Smooth muscle cell (in vitro differentiated cells): ENCODE measurements around the gene PRORP. TPM values are rescaled to one million over a fixed set of nuclear protein-coding genes. Genes with fewer than 3 reads are reported as not detected.
"Not testable (repeated sequence)": the region's sequence is repeated elsewhere in the genome, so short reads cannot be mapped to it uniquely, and the experiment has no call there.

Source experiments
- DNase-seq: peaks from one replicate; lab custom pipeline; 2025; ENCODE audit not compliant: unreplicated experiment; lab: John Stamatoyannopoulos, UW
- H2AFZ ChIP-seq: fragments of 200-600 bp; sonication (generic); 2 replicates; pipeline ENCODE4 v1.6.0; 2016; ENCODE audit warnings: antibody characterized with exemption, low read depth, mild to moderate bottlenecking
- H3F3A ChIP-seq: fragments of 200-600 bp; sonication (generic); 2 replicates; pipeline ENCODE4 v1.6.0; 2017; ENCODE audit warnings: antibody characterized with exemption, low read depth
- H3K27ac ChIP-seq: fragments of 200-600 bp; sonication (generic); 2 replicates; pipeline ENCODE4 v1.5.1; 2016; ENCODE audit warnings: low read depth, mild to moderate bottlenecking
- H3K27me3 ChIP-seq: fragments of 200-600 bp; sonication (generic); 2 replicates; pipeline ENCODE4 v1.6.1; 2016; ENCODE audit warnings: low read depth, mild to moderate bottlenecking
- H3K36me3 ChIP-seq: fragments of 200-600 bp; sonication (generic); 2 replicates; pipeline ENCODE4 v1.5.1; 2016; ENCODE audit warnings: low read depth
- H3K4me1 ChIP-seq: fragments of 200-600 bp; sonication (generic); 2 replicates; pipeline ENCODE4 v1.5.1; 2016; ENCODE audit warnings: low read depth
- H3K4me2 ChIP-seq: fragments of 200-600 bp; sonication (generic); 2 replicates; pipeline ENCODE4 v1.6.0; 2016; ENCODE audit warnings: mild to moderate bottlenecking
- H3K4me3 ChIP-seq: fragments of 200-600 bp; sonication (generic); 2 replicates; pipeline ENCODE4 v1.5.1; 2016; ENCODE audit warnings: mild to moderate bottlenecking
- H3K79me2 ChIP-seq: fragments of 200-600 bp; sonication (generic); 2 replicates; pipeline ENCODE4 v1.6.0; 2016; ENCODE audit warnings: low read depth, mild to moderate bottlenecking
- H3K9ac ChIP-seq: fragments of 200-600 bp; sonication (generic); 2 replicates; pipeline ENCODE4 v1.6.0; 2016; ENCODE audit warnings: low read depth
- H3K9me3 ChIP-seq: fragments of 200-600 bp; sonication (generic); replicated peaks from 2 replicates; pipeline ENCODE4 v1.5.1; 2016; ENCODE audit warnings: low read depth
- H4K20me1 ChIP-seq: fragments of 200-600 bp; sonication (generic); 2 replicates; pipeline ENCODE4 v1.6.0; 2016; ENCODE audit warnings: low read depth
- CTCF ChIP-seq: fragments of 200-600 bp; sonication (generic); IDR thresholded peaks from 2 replicates; pipeline ENCODE4 v1.5.1; 2017; ENCODE audit warnings: borderline replicate concordance, mild to moderate bottlenecking, antibody characterized with exemption; ENCODE audit not compliant: insufficient read depth, poor library complexity, severe bottlenecking
- WGBS: methylation state at CpG from one replicate; pipeline ENCODE4 v1.1.7; 2016; ENCODE audit warnings: low lambda C conversion rate; 5-methylcytosine and 5-hydroxymethylcytosine counted together
- polyA plus RNA-seq: library from polyadenylated mRNA; unstranded; fragments of >200 nt; fragmentation: Nextera tagmentation; extraction: Ambion mirVana; gene quantifications from 2 replicates; pipeline ENCODE4 v1.2.1, GENCODE V29; 2016
- total RNA-seq: library from RNA; depleted of rRNA; stranded (reverse); fragments of >200 nt; gene quantifications from 2 replicates; pipeline ENCODE4 v1.2.3, GENCODE V29; 2014

Gene PRORP
- total and polyA plus RNA-seq, 2 experiments from 2014 or later: 17.6 to 29.1 TPM

DNA sequence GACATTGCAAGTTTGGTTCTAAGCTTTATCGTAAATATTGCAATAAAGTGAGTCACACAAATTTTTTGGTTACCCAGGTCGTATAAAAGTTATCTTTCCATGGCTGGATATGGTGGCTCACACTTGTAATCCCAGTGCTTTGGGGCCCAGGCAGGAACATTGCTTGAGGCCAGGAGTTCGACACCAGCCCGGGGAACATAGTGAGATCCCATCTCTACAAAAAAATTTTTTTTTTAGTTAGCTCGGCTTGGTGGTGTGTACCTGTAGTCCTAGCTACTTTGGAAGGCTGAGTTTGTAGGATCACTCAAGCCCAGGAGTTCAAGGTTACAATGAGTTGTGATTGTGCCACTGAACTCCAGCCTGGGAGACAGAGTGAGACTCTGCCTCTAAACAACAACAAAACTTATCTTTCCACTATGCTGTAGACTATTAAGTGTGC lies 24.4 kb downstream of the PRORP start:
- H3K4me1 ChIP-seq: no peaks in the 10 kb centered on the region
- H3K9ac ChIP-seq: no peak overlapping the region
- H3K27ac ChIP-seq: no peak overlapping the region
- no peak for DNase-seq
- no peak overlapping the region for H3K4me3 ChIP-seq
- no peaks in the 10 kb centered on the region for H3K9me3 ChIP-seq
- H4K20me1 ChIP-seq: no peaks in the 10 kb centered on the region
- no peaks in the 10 kb centered on the region for H3K36me3 ChIP-seq
- TF ChIP-seq CTCF: no peak
- no peak overlapping the region for H3K4me2 ChIP-seq
- WGBS: 87% methylated on average over 5 of the region's 5 CpGs
- H3F3A ChIP-seq: no peaks in the 10 kb centered on the region
- H3K27me3 ChIP-seq: no peaks in the 10 kb centered on the region
- no peak overlapping the region for H2AFZ ChIP-seq
- H3K79me2 ChIP-seq: no peaks in the 10 kb centered on the region

- TF ChIP-seq CTCF: no peak
- H3K9ac ChIP-seq: no peak overlapping the region
- no peaks in the 10 kb centered on the region for H3K4me1 ChIP-seq
- H3K4me3 ChIP-seq: no peak overlapping the region
- H4K20me1 ChIP-seq: no peaks in the 10 kb centered on the region
- no peaks in the 10 kb centered on the region for H3K9me3 ChIP-seq
- H3K27me3 ChIP-seq: no peaks in the 10 kb centered on the region
- no peaks in the 10 kb centered on the region for H3K79me2 ChIP-seq
- no peaks in the 10 kb centered on the region for H3K36me3 ChIP-seq
- no peak overlapping the region for H3K27ac ChIP-seq
- DNase-seq: no peak
- H3K4me2 ChIP-seq: no peak overlapping the region
- no peaks in the 10 kb centered on the region for H3F3A ChIP-seq
- WGBS: 100% methylated on average over 2 of the region's 2 CpGs
- H2AFZ ChIP-seq: no peak overlapping the region
Observed at GRCh38 chr14:35147186-35147585, 24.8 kb downstream of the PRORP start.

DNA sequence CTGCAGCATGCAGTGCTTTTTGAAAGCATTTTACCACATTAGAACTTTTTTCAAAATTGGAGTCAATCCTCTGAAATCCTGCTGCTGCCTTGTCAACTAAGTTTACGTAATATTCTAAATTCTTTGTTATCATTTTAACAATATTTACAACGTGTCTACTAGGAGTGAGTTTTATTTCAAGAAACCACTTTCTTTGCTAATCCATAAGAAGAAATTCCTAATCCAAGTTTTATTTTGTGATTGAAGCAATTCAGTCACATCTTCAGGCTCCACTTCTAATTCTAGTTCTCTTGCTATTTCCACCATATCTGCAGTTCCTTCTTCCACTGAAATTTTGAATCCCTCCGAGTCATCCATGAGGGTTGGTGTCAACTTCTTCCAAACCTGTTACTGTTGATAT lies 25.4 kb downstream of the PRORP start:
- TF ChIP-seq CTCF: no peak
- no peak overlapping the region for H2AFZ ChIP-seq
- H3K9me3 ChIP-seq: no peaks in the 10 kb centered on the region
- H3K4me1 ChIP-seq: no peaks in the 10 kb centered on the region
- H3K79me2 ChIP-seq: no peaks in the 10 kb centered on the region
- H4K20me1 ChIP-seq: no peaks in the 10 kb centered on the region
- no peaks in the 10 kb centered on the region for H3F3A ChIP-seq
- no peak overlapping the region for H3K4me3 ChIP-seq
- H3K36me3 ChIP-seq: no peaks in the 10 kb centered on the region
- DNase-seq: no peak
- no peak overlapping the region for H3K27ac ChIP-seq
- H3K9ac ChIP-seq: no peak overlapping the region
- H3K27me3 ChIP-seq: no peaks in the 10 kb centered on the region
- WGBS: 90% methylated on average over 3 of the region's 3 CpGs
- H3K4me2 ChIP-seq: no peak overlapping the region

- H4K20me1 ChIP-seq: no peaks in the 10 kb centered on the region
- H3K4me1 ChIP-seq: no peaks in the 10 kb centered on the region
- H3K27me3 ChIP-seq: no peaks in the 10 kb centered on the region
- H3K9me3 ChIP-seq: no peaks in the 10 kb centered on the region
- no peak overlapping the region for H3K4me2 ChIP-seq
- no peak overlapping the region for H3K4me3 ChIP-seq
- DNase-seq: no peak
- H3K9ac ChIP-seq: no peak overlapping the region
- whole genome bisulfite sequencing: 99% methylated on average over 4 of the region's 4 CpGs
- no peak overlapping the region for H2AFZ ChIP-seq
- no peak overlapping the region for H3K27ac ChIP-seq
- no peaks in the 10 kb centered on the region for H3K79me2 ChIP-seq
- TF ChIP-seq CTCF: no peak
- no peaks in the 10 kb centered on the region for H3F3A ChIP-seq
- no peaks in the 10 kb centered on the region for H3K36me3 ChIP-seq
Observed at GRCh38 chr14:35149239-35149638, 26.9 kb downstream of the PRORP start.

DNA sequence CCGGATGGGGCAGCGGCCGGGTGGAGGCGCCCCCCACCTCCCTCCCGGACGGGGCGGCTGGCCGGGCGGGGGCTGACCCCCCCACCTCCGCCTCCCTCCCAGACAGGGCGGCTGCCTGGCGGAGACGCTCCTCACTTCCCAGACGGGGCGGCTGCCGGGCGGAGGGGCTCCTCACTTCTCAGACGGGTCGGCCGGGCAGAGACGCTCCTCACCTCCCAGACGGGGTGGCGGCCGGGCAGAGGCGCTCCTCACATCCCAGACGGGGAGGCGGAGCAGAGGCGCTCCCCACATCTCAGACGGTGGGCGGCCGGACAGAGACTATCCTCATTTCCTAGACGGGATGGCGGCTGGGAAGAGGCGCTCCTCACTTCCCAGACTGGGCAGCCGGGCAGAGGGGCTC lies 30.2 kb downstream of the PRORP start:
- not testable (repeated sequence) for H3K27ac ChIP-seq, H2AFZ ChIP-seq, DNase-seq

More for the DNA sequence above, 30.2 kb downstream of the PRORP start:
- H3K9me3 ChIP-seq, H3K4me3 ChIP-seq, H3K27me3 ChIP-seq, H3K36me3 ChIP-seq, H4K20me1 ChIP-seq, H3F3A ChIP-seq, H3K4me1 ChIP-seq, H3K79me2 ChIP-seq, H3K4me2 ChIP-seq, H3K9ac ChIP-seq: not testable (repeated sequence)
- WGBS: 99% methylated on average over 26 of the region's 35 CpGs
